BE2C (cell line): ENCODE measurements around the gene CNKSR2.

Source experiments
- DNase-seq: peaks from one replicate; pipeline ENCODE4 v3.0.0-alpha.2; 2020
- H3K27me3 ChIP-seq: fragments of 250-450 bp; sonication (Bioruptor Pico); 2 replicates; pipeline ENCODE4 v1.5.1; 2020; ENCODE audit warnings: mild to moderate bottlenecking
- H3K36me3 ChIP-seq: fragments of 250-450 bp; sonication (Bioruptor Pico); 2 replicates; pipeline ENCODE4 v1.5.1; 2020; ENCODE audit warnings: mild to moderate bottlenecking
- H3K4me1 ChIP-seq: fragments of 250-450 bp; sonication (Bioruptor Pico); 2 replicates; pipeline ENCODE4 v1.5.1; 2020
- H3K4me3 ChIP-seq: 2 replicates; pipeline ENCODE4 v1.5.1; 2011; ENCODE audit warnings: low read depth, low read length
- H3K9me3 ChIP-seq: fragments of 250-450 bp; sonication (Bioruptor Pico); 2 replicates; pipeline ENCODE4 v1.5.1; 2020
- CTCF ChIP-seq: IDR thresholded peaks from 2 replicates; pipeline ENCODE4 v1.5.1; 2012; ENCODE audit warnings: mild to moderate bottlenecking, low read depth, low read length

CNKSR2 gene

GRCh38 chrX:21623778-21624501 lies 249.7 kb downstream of the CNKSR2 start:
- TF ChIP-seq CTCF = no peak
- no peak for DNase-seq
- Histone ChIP-seq H3K9me3 (no peaks in the 10 kb centered on the region), H3K36me3 (no peaks in the 10 kb centered on the region), H3K4me1 (no peaks in the 10 kb centered on the region), H3K27me3 (no peaks in the 10 kb centered on the region), H3K4me3 (no peak overlapping the region)

DNA sequence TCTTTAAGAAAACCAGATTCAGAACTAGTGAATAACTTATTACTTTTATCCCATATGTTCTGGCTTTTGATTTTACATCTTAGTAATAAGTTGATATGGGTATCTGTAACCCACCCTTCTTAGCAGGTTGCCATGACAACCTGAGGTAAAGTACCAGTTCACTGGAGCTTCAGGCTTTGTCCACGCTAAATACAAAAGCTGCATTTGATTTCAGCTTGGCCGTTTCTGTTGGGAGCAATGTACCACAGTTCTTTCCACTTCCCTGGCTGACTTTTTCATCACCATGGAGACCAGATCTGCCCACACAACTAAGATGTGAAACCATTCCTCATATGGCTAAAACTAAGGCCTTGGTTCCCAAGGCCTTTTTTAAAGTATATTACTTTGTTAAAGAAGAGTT lies 257.8 kb downstream of the CNKSR2 start:
- no peak for DNase-seq
- H3K36me3 ChIP-seq = no peaks in the 10 kb centered on the region
- H3K4me1 ChIP-seq = no peaks in the 10 kb centered on the region
- H3K4me3 ChIP-seq = no peak overlapping the region
- no peaks in the 10 kb centered on the region for H3K27me3 ChIP-seq
- TF ChIP-seq CTCF = no peak
- H3K9me3 ChIP-seq = no peaks in the 10 kb centered on the region

DNA sequence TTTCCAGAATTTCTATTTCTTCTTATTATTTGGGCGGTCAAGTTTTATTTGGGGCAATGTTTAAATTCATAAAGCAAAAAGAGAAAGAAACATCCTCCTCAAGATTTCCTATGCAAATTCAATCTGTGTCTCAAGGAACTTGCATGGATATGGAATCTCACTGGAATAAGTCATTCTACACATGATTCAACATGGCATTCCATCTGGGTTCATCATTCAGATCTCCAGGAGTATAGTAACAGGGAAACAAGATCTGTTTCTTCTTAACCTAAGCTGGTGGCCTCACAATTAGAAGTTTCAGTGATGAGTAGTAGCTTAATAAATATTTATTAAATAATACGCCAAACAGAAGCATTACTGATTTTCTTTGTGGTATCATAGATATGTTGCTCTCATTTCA lies 264.1 kb downstream of the CNKSR2 start:
- no peak for DNase-seq
- no peak for TF ChIP-seq CTCF

DNA sequence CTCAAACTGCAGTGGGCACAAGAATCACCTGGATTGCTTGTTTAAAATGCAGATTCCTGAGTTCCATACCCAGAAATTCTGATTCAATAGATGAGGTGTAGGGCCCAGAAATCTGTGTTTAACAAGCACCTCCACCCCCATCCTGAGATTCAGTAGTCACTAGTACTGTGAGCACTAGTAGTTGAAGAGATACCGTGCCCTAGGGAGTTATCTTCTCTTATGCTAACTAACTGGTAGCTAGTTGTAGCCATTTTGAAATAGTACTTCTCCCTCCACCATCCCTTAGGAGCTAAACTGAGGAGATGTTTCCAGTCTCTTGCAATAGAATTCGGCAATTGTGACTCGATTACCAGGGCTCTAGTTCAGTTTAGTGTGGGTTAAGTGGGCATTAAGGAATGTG lies 265.6 kb downstream of the CNKSR2 start:
- no peak for TF ChIP-seq CTCF
- no peaks in the 10 kb centered on the region for H3K27me3 ChIP-seq
- DNase-seq = no peak
- no peaks in the 10 kb centered on the region for H3K36me3 ChIP-seq
- H3K4me3 ChIP-seq = no peak overlapping the region
- no peaks in the 10 kb centered on the region for H3K9me3 ChIP-seq
- H3K4me1 ChIP-seq = no peaks in the 10 kb centered on the region

More for the DNA sequence above, 264.1 kb downstream of the CNKSR2 start:
- no peak overlapping the region for H3K4me3 ChIP-seq
- no peaks in the 10 kb centered on the region for H3K4me1 ChIP-seq
- no peaks in the 10 kb centered on the region for H3K9me3 ChIP-seq
- no peaks in the 10 kb centered on the region for H3K27me3 ChIP-seq
- no peaks in the 10 kb centered on the region for H3K36me3 ChIP-seq

DNA sequence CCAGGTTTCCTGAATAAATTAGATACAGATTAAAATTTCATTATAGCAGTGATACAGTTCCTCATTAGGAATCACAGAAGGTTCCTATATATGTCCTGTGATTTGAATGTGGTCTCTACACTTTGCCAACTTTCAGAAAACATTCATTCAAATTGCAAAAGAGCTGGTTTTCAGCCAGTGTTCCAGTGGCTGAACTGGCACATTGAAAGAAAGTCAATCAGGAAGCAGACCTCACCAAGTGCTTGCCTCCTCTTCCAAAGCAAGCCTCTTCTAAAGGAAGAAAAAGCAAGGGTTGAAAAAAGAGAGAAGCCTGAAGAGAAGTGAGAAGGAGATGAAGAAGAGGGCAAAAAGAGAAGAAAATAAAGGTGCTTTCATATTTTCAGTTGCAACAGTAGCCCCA lies 271.2 kb downstream of the CNKSR2 start:
- TF ChIP-seq CTCF = no peak
- H3K9me3 ChIP-seq = no peaks in the 10 kb centered on the region
- no peaks in the 10 kb centered on the region for H3K27me3 ChIP-seq
- H3K4me3 ChIP-seq = no peak overlapping the region
- DNase-seq = no peak
- H3K36me3 ChIP-seq = no peaks in the 10 kb centered on the region
- no peaks in the 10 kb centered on the region for H3K4me1 ChIP-seq

- no peak overlapping the region for H3K4me3 ChIP-seq
- TF ChIP-seq CTCF = no peak
- DNase-seq = no peak
- no peaks in the 10 kb centered on the region for H3K9me3 ChIP-seq
- H3K4me1 ChIP-seq = no peaks in the 10 kb centered on the region
- H3K27me3 ChIP-seq = no peaks in the 10 kb centered on the region
- no peaks in the 10 kb centered on the region for H3K36me3 ChIP-seq
Observed at GRCh38 chrX:21645886-21646285, 271.7 kb downstream of the CNKSR2 start.
